ENCODE measurements around the gene RABIF. TPM values are rescaled to one million over a fixed set of nuclear protein-coding genes. Genes with fewer than 3 reads are reported as not detected.
"Not testable (repeated sequence)": the region's sequence is repeated elsewhere in the genome, so short reads cannot be mapped to it uniquely, and the experiment has no call there.

Gene RABIF
- total RNA-seq, 1 donor from 2014 or later: 7.0 TPM

- Mint-ChIP-seq H3K4me1 (ENCODE audit: unreplicated experiment) (peaks cover 9% of the 10 kb centered on the region), H3K27ac (peak within 1 kb of the TSS; percentile 95), H3K9me3 (no peaks in the 10 kb centered on the region), H3K36me3 (no peaks in the 10 kb centered on the region), H3K27me3 (no peaks in the 10 kb centered on the region), H3K4me3 (peak within 1 kb of the TSS; percentile 93)
- peak; percentile 99 for DNase-seq (ENCODE audit: extremely low spot score, unreplicated experiment)
- TF ChIP-seq CTCF (conservative IDR thresholded peaks at IDR 0.05): peak; percentile 76
These were observed 37.9 kb upstream of the RABIF start, which contains the start of gene KLHL12 for GRCh38 chr1:202926581-202927491. KLHL12 (minus strand) TSS chr1:202927234; CDS start chr1:202925162, 2,072 bp downstream.

GRCh38 chr1:202923533-202923932, 34.6 kb upstream of the RABIF start:
- DNase-seq (ENCODE audit: extremely low spot score, unreplicated experiment): no peak
- Mint-ChIP-seq H3K27ac (no peak overlapping the region), H3K36me3 (peaks cover 4% of the 10 kb centered on the region), H3K4me3 (peak overlapping the region; percentile 10), H3K4me1 (ENCODE audit: unreplicated experiment) (peaks cover 9% of the 10 kb centered on the region), H3K9me3 (no peaks in the 10 kb centered on the region), H3K27me3 (no peaks in the 10 kb centered on the region)
- no peak for TF ChIP-seq CTCF (conservative IDR thresholded peaks at IDR 0.05)

- Mint-ChIP-seq H3K27ac (no peak overlapping the region), H3K36me3 (peaks cover 9% of the 10 kb centered on the region), H3K4me1 (ENCODE audit: unreplicated experiment) (no peaks in the 10 kb centered on the region), H3K4me3 (no peak overlapping the region), H3K27me3 (no peaks in the 10 kb centered on the region), H3K9me3 (no peaks in the 10 kb centered on the region)
- DNase-seq (ENCODE audit: extremely low spot score, unreplicated experiment): no peak
- no peak for TF ChIP-seq CTCF (conservative IDR thresholded peaks at IDR 0.05)
These were observed 30.7 kb upstream of the RABIF start for GRCh38 chr1:202919615-202920014.

- H3K4me1 Mint-ChIP-seq (ENCODE audit: unreplicated experiment): no peaks in the 10 kb centered on the region
These were observed 26.2 kb upstream of the RABIF start for GRCh38 chr1:202915146-202915545.

GRCh38 chr1:202912476-202912875, 23.5 kb upstream of the RABIF start:
- not testable (repeated sequence) for H3K4me3 Mint-ChIP-seq; H3K4me1 Mint-ChIP-seq (ENCODE audit: unreplicated experiment); H3K27ac Mint-ChIP-seq; H3K27me3 Mint-ChIP-seq; H3K9me3 Mint-ChIP-seq; DNase-seq (ENCODE audit: extremely low spot score, unreplicated experiment)
- H3K36me3 Mint-ChIP-seq: peaks cover 39% of the 10 kb centered on the region

More at GRCh38 chr1:202915146-202915545, 26.2 kb upstream of the RABIF start:
- no peaks in the 10 kb centered on the region for H3K27me3 Mint-ChIP-seq
- no peak for TF ChIP-seq CTCF (conservative IDR thresholded peaks at IDR 0.05)
- no peak for DNase-seq (ENCODE audit: extremely low spot score, unreplicated experiment)
- H3K9me3 Mint-ChIP-seq: no peaks in the 10 kb centered on the region
- no peak overlapping the region for H3K27ac Mint-ChIP-seq
- H3K4me3 Mint-ChIP-seq: no peak overlapping the region
- peaks cover 36% of the 10 kb centered on the region for H3K36me3 Mint-ChIP-seq

GRCh38 chr1:202909494-202909893, 20.5 kb upstream of the RABIF start:
- no peak for TF ChIP-seq CTCF (conservative IDR thresholded peaks at IDR 0.05)
- Mint-ChIP-seq H3K9me3 (no peaks in the 10 kb centered on the region), H3K36me3 (peaks cover 41% of the 10 kb centered on the region), H3K4me1 (ENCODE audit: unreplicated experiment) (no peaks in the 10 kb centered on the region), H3K27me3 (no peaks in the 10 kb centered on the region), H3K4me3 (no peak overlapping the region), H3K27ac (no peak overlapping the region)
- DNase-seq (ENCODE audit: extremely low spot score, unreplicated experiment): no peak

All from type B pancreatic cell (in vitro differentiated cells).